Activated naive CD4-positive, alpha-beta T cell treated with anti-CD3 and anti-CD28 coated beads, Interleukin-2, amount 50 U/mL, for 72 hours (primary cell): ENCODE data around the gene MKNK1. TPM values are rescaled to one million over a fixed set of nuclear protein-coding genes. Genes with fewer than 3 reads are reported as not detected.
"Not testable (repeated sequence)": the region's sequence is repeated elsewhere in the genome, so short reads cannot be mapped to it uniquely, and the experiment has no call there.

Experiments used
- ATAC-seq, 2 donors: fragments of 150-1000 bp; cut with Tn5 transposase; 2 replicates each; pipeline ENCODE4 v1.10.0; 2021; ENCODE audit warnings: mild to moderate bottlenecking in 2 of 2, moderate library complexity in 2 of 2
- DNase-seq, 2 donors: peaks; one replicate each; pipeline ENCODE4 v3.0.0; 2021 to 2022; ENCODE audit warnings: low spot score in 2 of 2
- H3K27ac Mint-ChIP-seq, 2 donors: one replicate each; pipeline ENCODE4 v1.8.0; 2022; ENCODE audit warnings: mild to moderate bottlenecking in 2 of 2, mixed read lengths in 2 of 2
- H3K36me3 Mint-ChIP-seq, 2 donors: one replicate each; pipeline ENCODE4 v1.8.0; 2022; ENCODE audit warnings: mixed read lengths in 2 of 2
- H3K9me3 Mint-ChIP-seq, 2 donors: one replicate each; pipeline ENCODE4 v1.8.0; 2022; ENCODE audit warnings: mixed read lengths in 2 of 2
- total RNA-seq, 2 donors: library from RNA; stranded (reverse); gene quantifications; one replicate each; pipeline ENCODE4 v1.2.3, GENCODE V29; 2022

The MKNK1 gene
- 10 to 100 TPM; 37.3 to 48.7 TPM for total RNA-seq

DNA sequence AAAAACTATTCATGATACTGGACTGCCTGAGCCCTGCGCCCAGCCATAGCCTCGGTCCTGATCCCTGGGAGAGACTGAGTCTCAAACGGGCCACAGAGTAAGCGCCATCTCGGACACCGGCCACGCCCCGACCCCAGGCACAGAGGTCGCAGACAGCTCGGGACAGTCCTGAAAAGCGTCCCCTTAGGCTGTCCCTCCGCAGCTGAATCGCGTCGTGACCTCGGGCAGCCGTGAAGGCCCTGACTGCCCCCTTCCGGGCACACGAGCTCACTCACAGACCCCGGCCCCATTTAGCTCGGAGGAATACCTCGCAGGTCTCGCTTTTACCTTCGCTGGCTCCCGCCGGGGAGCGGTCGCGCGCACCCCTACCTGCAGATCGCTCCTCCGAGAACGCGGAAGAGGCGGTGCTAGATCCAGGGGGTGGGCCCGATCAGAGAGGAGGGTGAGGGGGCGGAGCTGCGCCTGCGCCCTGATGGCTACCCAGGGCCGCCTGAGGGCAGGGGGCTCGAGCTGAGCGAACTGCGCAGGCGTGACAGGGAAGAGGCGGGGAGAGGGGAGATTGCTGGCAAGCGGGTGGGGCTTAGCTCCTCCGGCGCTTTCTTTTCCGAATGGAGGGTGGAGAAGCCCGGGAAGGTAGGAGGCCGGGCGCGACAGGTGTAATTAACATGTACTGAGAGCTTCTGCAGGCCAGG is at the start of gene MKNK1:
Gene MKNK1, minus strand, starts transcription at position 411 of the 692 bp plus-strand sequence. CDS start 20,941 bp downstream, outside the sequence.
- H3K27ac Mint-ChIP-seq, result peak within 1 kb of the TSS; percentile 90 to 93
- H3K36me3 Mint-ChIP-seq, result peaks cover 8 to 15% of the 10 kb centered on the region in 2 donors
- peak; percentile 98 for DNase-seq
- ATAC-seq, result peak; percentile 94 to 99
- no peaks in the 10 kb centered on the region for H3K9me3 Mint-ChIP-seq

DNA sequence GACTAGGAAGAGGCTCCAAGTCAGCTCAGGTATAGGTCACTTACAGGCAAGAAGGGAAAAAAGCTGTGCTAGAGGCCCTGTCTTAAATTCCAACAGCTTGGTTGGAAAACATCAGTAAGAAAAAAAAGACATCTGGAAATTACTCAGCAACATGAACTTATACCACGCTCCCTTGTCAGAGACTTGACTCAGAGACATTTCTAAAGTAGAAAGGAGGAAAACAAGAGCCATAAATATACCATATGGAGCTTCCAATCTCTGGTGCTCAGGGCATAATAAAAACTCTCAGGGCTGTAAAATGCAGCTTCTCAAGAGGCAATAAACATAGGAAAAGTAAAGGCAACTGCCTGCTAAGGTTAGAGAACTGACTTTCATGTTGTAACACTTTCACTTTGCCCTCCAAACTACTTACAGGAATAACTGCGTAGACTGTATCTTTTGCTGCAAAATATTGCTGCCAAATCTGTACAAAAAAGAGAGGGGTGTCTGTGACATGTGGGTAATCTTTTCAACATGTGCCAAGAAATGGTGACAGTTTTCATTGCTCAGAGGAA is 49.4 kb upstream of the MKNK1 start:
- Mint-ChIP-seq H3K36me3 (peaks cover 33 to 56% of the 10 kb centered on the region in 2 donors), H3K9me3 (peaks cover 0 to 10% of the 10 kb centered on the region in 2 donors), H3K27ac (peak overlapping the region; percentile 16 to 81)
- DNase-seq (no peak), ATAC-seq (peak; percentile 73 to 76)

DNA sequence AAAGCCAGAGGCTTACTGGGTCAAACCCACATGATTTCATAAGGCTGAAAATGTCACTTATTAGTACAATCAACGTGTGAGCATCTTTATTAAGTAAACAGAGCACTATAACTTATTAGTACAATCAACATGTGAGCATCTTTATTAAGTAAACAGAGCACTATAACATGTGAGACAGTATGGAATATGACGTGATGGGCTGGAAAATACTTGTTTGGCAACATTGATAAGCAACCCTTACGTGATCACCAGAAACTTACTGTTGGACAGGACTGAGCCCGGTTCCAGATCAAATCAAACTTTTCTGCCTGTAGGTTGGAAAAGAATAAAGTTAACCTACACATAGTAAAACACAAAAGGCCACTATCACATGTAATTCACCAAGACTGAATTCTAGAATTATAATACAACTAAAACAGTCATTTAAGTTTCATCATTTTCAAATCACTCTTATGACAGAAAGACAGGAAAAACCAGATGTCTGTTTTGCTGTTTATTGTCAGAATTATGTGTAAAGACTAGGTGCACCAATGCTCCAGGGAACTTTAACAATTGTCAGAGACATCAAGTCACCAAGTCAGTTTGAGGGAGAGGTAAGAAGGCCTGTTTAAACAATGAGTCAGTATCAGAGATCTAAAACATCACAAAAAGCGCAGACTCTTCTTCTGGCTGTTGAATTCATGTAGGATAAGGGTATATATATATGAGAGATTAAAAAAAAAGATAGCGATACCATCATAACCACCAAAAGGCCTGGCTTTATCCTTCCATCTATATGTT is 48.4 kb upstream of the MKNK1 start:
- peaks cover 0 to 11% of the 10 kb centered on the region in 2 donors for H3K9me3 Mint-ChIP-seq
- peaks cover 33 to 64% of the 10 kb centered on the region in 2 donors for H3K36me3 Mint-ChIP-seq
- H3K27ac Mint-ChIP-seq, result no peak overlapping the region
- DNase-seq (no peak), ATAC-seq (peak in 1 of 2 donors; percentile 43)

DNA sequence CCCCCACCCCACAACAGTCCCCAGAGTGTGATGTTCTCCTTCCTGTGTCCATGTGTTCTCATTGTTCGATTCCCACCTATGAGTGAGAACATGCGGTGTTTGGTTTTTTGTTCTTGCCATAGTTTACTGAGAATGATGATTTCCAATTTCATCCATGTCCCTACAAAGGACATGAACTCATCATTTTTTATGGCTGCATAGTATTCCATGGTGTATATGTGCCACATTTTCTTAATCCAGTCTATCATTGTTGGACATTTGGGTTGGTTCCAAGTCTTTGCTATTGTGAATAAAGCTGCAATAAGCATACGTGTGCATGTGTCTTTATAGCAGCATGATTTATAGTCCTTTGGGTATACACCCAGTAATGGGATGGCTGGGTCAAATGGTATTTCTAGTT is 47.1 kb upstream of the MKNK1 start:
- peaks cover 32 to 73% of the 10 kb centered on the region in 2 donors for H3K36me3 Mint-ChIP-seq
- ATAC-seq, DNase-seq, H3K27ac Mint-ChIP-seq: not testable (repeated sequence)
- peaks cover 0 to 17% of the 10 kb centered on the region in 2 donors for H3K9me3 Mint-ChIP-seq

DNA sequence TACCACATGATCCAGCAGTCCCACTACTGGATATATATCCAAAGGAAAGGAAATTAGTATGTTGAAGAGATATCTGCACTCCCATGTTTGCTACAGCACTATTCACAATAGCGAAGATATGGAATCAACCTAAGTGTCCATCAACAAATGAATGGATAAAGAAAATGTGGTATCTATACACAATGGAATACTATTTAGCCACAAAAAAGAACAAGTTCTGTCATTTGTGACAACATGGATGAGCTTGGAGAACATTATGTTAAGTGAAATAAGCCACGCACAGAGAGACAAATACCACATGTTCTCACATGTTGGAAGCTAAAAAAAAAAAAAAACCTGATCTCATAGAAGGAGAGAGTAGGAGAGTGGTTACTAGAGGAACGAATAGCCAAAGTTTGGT is 46.4 kb upstream of the MKNK1 start:
- peaks cover 25 to 68% of the 10 kb centered on the region in 2 donors for H3K36me3 Mint-ChIP-seq
- DNase-seq, result no peak
- ATAC-seq, result no peak
- no peak overlapping the region for H3K27ac Mint-ChIP-seq
- peaks cover 0 to 17% of the 10 kb centered on the region in 2 donors for H3K9me3 Mint-ChIP-seq

DNA sequence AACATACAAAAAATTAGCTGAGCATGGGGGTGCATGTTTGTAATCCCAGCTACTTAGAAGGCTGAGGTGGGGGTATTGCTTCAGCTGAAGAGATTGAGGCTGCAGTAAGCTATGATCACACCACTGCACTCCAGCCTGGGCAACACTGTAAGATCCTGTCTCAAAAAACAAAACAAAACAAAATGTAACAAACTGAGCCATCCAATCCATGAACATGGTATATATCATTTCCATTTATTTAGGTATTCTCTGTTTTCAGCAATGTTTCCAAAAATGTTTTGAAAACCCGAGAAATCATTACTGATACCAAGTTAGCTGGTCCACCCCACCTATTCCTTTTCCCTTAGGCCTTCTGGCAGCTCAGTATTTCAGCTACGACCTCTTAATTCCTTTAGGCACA is 45.7 kb upstream of the MKNK1 start:
- Mint-ChIP-seq H3K9me3 (peaks cover 0 to 14% of the 10 kb centered on the region in 2 donors), H3K36me3 (peaks cover 22 to 61% of the 10 kb centered on the region in 2 donors), H3K27ac (no peak overlapping the region)
- ATAC-seq (no peak), DNase-seq (no peak)

DNA sequence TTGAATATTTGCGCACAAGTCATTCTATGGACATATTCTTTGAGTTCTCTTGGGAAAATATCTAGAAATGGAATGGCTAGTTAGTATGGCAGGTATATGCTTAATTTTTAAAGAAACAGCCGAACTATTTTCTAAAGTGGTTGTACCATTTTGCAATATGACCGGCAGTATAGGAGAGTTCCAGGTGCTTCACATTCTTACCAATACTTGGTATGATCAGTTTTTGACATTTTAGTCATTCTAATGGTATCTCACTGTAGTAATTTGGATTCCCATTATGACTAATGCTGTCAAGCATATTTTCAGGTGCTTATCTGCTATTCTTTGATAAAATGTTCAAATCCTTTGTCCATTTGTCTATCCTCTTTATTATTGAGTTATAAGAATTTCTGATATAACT is 43.5 kb upstream of the MKNK1 start:
- H3K9me3 Mint-ChIP-seq, result peaks cover 0 to 12% of the 10 kb centered on the region in 2 donors
- ATAC-seq (peak; percentile 66 to 71), DNase-seq (no peak)
- peaks cover 19 to 52% of the 10 kb centered on the region in 2 donors for H3K36me3 Mint-ChIP-seq
- H3K27ac Mint-ChIP-seq, result peak overlapping the region; percentile 16 to 42

DNA sequence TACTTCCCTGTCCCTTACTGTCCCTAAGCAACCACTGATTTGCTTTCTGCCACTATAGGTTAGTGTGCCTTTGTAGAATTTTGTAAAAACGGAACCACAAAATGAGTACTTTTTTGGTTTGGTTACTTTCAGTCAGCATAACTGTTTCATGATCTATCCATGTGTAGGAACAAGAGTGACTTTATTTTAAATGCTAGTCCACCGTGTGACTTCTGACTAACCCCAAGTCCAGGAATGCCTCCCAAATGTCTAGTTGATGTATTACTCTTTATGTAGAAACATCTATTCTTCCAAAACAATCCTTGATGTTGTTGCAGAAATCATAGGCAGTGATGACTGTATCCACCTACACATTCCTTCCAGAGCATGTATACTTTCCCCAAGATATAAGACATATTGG is 42.8 kb upstream of the MKNK1 start:
- peak; percentile 85 to 87 for ATAC-seq
- peaks cover 13 to 51% of the 10 kb centered on the region in 2 donors for H3K36me3 Mint-ChIP-seq
- no peak for DNase-seq
- H3K27ac Mint-ChIP-seq, result peak overlapping the region; percentile 10 to 42
- peaks cover 0 to 12% of the 10 kb centered on the region in 2 donors for H3K9me3 Mint-ChIP-seq

DNA sequence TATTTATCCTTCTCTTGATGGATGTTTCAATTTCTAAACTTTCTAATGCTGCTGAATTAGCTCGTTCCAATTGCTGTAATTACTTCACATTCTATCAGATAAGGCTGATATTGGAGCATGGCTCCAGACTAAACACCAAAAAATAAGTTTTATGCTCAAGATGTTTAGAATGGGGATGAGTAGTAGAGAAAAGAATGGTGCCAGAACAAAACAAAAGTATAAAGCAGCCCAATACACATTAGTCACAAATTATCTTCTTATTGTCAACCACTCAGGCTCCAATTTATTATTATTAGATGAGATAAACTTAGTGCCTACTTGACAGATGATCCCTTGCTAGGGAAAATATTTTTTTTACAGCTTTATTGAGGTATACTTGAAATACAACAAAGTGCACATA is 42.3 kb upstream of the MKNK1 start:
- H3K27ac Mint-ChIP-seq, result peak overlapping the region; percentile 42 to 44
- DNase-seq (no peak), ATAC-seq (no peak)
- H3K36me3 Mint-ChIP-seq, result peaks cover 8 to 50% of the 10 kb centered on the region in 2 donors
- H3K9me3 Mint-ChIP-seq, result peaks cover 0 to 12% of the 10 kb centered on the region in 2 donors

DNA sequence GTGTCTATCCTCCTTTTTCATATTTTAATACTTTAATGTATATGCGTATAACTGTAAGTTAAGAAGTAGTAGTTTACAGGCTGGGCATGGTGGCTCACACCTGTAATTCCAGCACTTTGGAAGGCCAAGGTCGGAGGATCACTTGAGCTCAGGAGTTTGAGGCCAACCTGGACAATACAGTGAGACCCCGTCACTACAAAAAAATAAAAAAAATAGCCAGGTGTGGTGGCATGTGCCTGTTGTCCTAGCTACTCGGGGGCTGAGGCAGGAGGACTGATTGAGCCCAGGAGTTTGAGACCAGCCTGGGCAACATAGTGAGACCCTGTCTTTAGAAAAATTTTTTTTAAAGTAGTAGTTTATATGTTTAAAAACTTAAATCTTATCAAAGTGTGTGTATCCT is 41.7 kb upstream of the MKNK1 start:
- Mint-ChIP-seq H3K36me3 (peaks cover 8 to 49% of the 10 kb centered on the region in 2 donors), H3K9me3 (peaks cover 0 to 11% of the 10 kb centered on the region in 2 donors), H3K27ac (no peak overlapping the region)
- ATAC-seq (no peak), DNase-seq (no peak)

DNA sequence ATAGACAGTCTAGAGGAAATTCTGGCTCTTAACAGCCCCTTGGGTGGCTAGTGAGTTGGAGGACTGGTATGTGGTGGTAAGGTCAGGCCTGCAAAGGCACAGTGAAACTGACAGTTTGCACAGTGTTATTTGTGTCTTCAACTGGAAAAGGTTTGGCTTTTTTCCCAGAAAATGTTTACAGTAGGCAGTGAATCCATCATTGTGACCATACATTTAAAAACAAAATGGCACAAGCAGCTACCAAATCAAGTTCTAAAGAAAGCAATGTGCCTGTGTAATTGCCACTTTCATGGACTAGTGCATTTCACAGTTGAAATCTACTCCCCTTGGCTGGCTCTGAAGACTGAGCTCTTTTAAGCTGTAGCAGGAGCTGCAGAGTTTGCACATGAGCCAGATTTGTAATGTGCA is 39.3 kb upstream of the MKNK1 start:
- ATAC-seq, result no peak
- H3K27ac Mint-ChIP-seq, result no peak overlapping the region

DNA sequence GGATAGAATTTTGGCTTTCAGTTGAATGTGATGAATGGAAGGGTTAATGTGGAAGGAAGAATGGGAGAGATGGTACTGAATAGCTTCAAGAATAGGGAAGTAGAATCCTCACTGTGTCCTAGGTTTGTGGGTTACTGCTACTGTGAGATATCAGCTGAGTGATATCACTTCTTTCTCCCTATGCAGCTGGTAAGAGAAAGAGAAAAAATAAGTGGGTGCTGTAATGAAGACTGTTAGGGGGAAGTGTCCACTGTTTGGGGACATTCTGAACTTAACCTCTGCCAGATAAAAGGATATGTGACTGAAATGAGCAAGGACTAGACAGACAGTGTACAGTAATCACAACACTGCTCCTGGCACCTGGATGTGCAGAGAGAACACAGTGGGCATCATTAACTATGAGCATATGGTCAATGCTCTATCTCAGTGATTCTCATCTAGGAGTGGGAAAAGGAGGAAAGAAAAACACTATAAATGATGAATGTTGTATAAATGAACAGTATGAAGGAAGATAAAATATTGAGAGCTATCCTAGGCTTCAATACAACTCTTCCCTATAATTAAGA is 38.1 kb upstream of the MKNK1 start:
- peaks cover 0 to 15% of the 10 kb centered on the region in 2 donors for H3K36me3 Mint-ChIP-seq
- DNase-seq, result no peak
- ATAC-seq, result no peak

More for the DNA sequence above, 39.3 kb upstream of the MKNK1 start:
- Mint-ChIP-seq H3K9me3 (peaks cover 0 to 7% of the 10 kb centered on the region in 2 donors), H3K36me3 (peaks cover 0 to 24% of the 10 kb centered on the region in 2 donors)
- no peak for DNase-seq

DNA sequence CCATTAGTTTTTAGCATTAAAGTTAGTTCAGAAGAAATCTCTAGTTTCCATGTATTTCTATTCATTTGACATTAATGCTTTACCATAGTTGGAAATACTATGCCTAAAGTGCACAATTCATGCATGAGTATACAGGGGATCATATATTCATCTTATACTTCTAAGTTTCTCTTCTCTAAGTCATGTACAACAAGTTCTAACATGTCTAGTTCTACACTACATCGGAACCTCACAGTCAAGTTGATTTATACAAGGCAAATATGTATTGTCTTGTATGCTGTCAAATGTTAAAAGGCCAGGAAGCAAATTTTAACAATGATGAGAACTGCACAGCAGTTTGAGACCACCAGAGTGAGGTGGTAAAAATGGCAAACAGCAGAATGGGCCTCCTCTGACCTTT is 35.5 kb upstream of the MKNK1 start:
- Mint-ChIP-seq H3K27ac (peak overlapping the region in 1 of 2 donors; percentile 42), H3K36me3 (peaks cover 0 to 8% of the 10 kb centered on the region in 2 donors), H3K9me3 (no peaks in the 10 kb centered on the region)
- DNase-seq, result no peak
- no peak for ATAC-seq

More for the DNA sequence above, 38.1 kb upstream of the MKNK1 start:
- peak overlapping the region in 1 of 2 donors; percentile 40 for H3K27ac Mint-ChIP-seq
- peaks cover 0 to 3% of the 10 kb centered on the region in 2 donors for H3K9me3 Mint-ChIP-seq

DNA sequence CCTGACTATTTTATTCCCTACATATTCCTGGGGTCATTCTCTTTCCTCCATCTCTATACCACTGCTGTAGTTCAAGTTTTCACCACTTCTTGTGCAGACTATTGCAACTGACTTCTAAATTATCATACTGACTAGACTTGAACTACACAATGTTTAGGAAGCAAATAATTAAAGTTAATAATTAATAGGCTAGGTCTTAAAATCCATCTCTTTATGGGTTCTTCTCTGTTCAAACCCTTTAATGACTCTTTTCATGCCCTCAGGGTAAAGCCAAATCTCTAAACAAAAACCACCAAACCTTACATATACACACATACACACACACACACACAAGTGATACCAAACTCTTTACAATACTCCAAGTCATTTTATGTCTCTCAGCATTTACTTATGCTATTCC is 34.9 kb upstream of the MKNK1 start:
- no peak for ATAC-seq
- Mint-ChIP-seq H3K9me3 (no peaks in the 10 kb centered on the region), H3K36me3 (peaks cover 0 to 8% of the 10 kb centered on the region in 2 donors), H3K27ac (peak overlapping the region in 1 of 2 donors; percentile 42)
- DNase-seq, result no peak

DNA sequence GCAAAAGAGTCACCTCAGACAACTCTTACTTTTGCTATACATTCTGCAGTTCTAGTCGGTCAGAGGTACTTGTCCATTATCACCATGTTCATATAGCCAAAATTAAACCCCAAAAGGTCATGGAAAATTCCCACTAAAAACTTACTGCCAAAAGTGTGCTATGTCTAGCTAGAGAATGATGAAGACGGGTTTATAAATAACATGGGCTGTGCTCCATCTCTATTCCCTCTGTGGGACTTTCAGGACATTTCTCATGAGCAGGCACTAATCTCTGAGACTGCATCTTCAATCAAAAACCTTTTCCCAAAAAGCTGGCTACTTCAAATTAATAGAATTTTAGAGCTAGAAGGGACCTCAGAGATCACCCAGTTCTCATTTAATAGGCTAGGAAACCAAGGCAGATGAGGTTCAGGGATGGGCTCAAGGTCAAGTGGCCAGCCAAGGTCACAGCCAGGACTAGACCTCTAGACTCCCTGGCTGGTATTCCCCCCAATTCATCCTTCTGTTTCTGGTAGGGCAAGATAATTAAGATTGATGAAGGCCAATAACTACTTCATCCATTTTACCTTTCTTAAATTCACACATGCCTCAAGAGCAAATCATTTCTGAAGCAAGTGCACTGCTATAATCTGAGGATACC is 33.5 kb upstream of the MKNK1 start:
- Mint-ChIP-seq H3K27ac (peak overlapping the region in 1 of 2 donors; percentile 13), H3K36me3 (peaks cover 0 to 8% of the 10 kb centered on the region in 2 donors), H3K9me3 (no peaks in the 10 kb centered on the region)
- DNase-seq, result no peak
- ATAC-seq, result no peak

DNA sequence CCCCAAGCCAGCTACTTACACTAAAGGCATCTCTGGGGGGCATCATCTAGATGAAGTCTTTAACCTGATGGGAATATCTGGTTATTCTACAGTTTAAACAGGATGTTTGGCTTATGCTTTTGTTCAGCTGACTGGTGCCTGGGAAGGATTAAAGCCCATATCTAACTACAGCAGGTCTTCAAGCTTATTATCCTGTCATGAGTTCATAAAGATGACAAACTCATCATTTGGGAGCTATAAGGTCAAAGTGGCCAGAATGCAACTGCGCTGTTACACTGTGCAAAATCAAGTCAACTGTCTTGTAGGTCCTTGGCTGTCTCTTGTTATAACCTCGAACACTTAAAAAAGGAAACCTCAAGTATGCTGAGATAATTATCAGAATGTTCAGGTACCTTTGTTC is 31.1 kb upstream of the MKNK1 start:
- DNase-seq, result no peak
- Mint-ChIP-seq H3K27ac (no peak overlapping the region), H3K9me3 (no peaks in the 10 kb centered on the region), H3K36me3 (no peaks in the 10 kb centered on the region)
- ATAC-seq, result no peak
